Activated CD8-positive, alpha-beta T cell treated with anti-CD3 and anti-CD28 coated beads for 36 hours (primary cell): ENCODE results near the gene SLC7A6. TPM values are rescaled to one million over a fixed set of nuclear protein-coding genes. Genes with fewer than 3 reads are reported as not detected.

Source experiments
- ATAC-seq: fragments of 200-7000 bp; cut with Tn5 transposase; one replicate; pipeline ENCODE4 v1.10.0; 2021; ENCODE audit warnings: mild to moderate bottlenecking, moderate library complexity
- CTCF ChIA-PET: fragments of 350-600 bp; sonication (Branson Sonifier 250); formaldehyde crosslinking; loops from one replicate; lab custom pipeline; 2021; ENCODE audit warnings: antibody characterized with exemption; lab: Charles Lee
- POLR2A ChIA-PET: fragments of 350-600 bp; sonication (Branson Sonifier 250); formaldehyde crosslinking; loops from one replicate; lab custom pipeline; 2021; ENCODE audit warnings: antibody characterized with exemption; lab: Charles Lee
- DNase-seq: peaks from one replicate; pipeline ENCODE4 v3.0.0-alpha.2; 2020
- H3K27ac Mint-ChIP-seq: one replicate; pipeline ENCODE4 v1.8.0; 2021; ENCODE audit warnings: mild to moderate bottlenecking, mixed read lengths
- H3K27me3 Mint-ChIP-seq: one replicate; pipeline ENCODE4 v1.8.0; 2021; ENCODE audit warnings: mixed read lengths
- H3K36me3 Mint-ChIP-seq: one replicate; pipeline ENCODE4 v1.8.0; 2021; ENCODE audit warnings: low read depth, mixed read lengths
- H3K4me1 Mint-ChIP-seq: one replicate; pipeline ENCODE4 v1.8.0; 2021; ENCODE audit warnings: low read depth, mixed read lengths
- H3K4me3 Mint-ChIP-seq: one replicate; pipeline ENCODE4 v1.8.0; 2021; ENCODE audit warnings: mild to moderate bottlenecking, moderate library complexity, mixed read lengths
- H3K9me3 Mint-ChIP-seq: one replicate; pipeline ENCODE4 v1.8.0; 2021; ENCODE audit warnings: mixed read lengths
- CTCF ChIP-seq: fragments of 200-600 bp; IDR thresholded peaks from one replicate; pipeline ENCODE4 v1.8.0; 2022; ENCODE audit warnings: antibody characterized with exemption, mild to moderate bottlenecking
- intact Hi-C: fragments of 100-400 bp; cut with micrococcal nuclease; formaldehyde crosslinking; loops from one replicate; pipeline ENCODE4 v1.10.0; 2022
- total RNA-seq, 2 experiments: library from RNA; stranded (reverse); gene quantifications; one replicate each; pipeline ENCODE4 v1.2.3, GENCODE V29; 2021

SLC7A6 gene
- total RNA-seq, 2 experiments from 2014 or later, result 73.8 to 76.9 TPM

- H3K27ac Mint-ChIP-seq, result peak overlapping the region; percentile 71
- intact Hi-C loops, result no loop called here
- no peak for TF ChIP-seq CTCF
- ChIA-PET CTCF (interaction anchor here (1.3 to 18.9 kb wide), 3 partner anchors 12 to 33 kb away, joined by 3 to 260 read pairs (median 5); partner anchors contain the start of gene SLC7A6), POLR2A (interaction anchor here (0.6 to 2.1 kb wide), 4 partner anchors 9 to 44 kb away, joined by 3 to 8 read pairs (median 5); partner anchors contain the start of genes PRMT7 and SLC7A6OS)
- no peak overlapping the region for H3K4me3 Mint-ChIP-seq
- peaks cover 51% of the 10 kb centered on the region for H3K36me3 Mint-ChIP-seq
- no peak for ATAC-seq
- DNase-seq, result no peak
- H3K4me1 Mint-ChIP-seq, result peaks cover 25% of the 10 kb centered on the region
- H3K27me3 Mint-ChIP-seq, result no peaks in the 10 kb centered on the region
- no peaks in the 10 kb centered on the region for H3K9me3 Mint-ChIP-seq
Observed at GRCh38 chr16:68296291-68296690, 32.0 kb downstream of the SLC7A6 start.

DNA sequence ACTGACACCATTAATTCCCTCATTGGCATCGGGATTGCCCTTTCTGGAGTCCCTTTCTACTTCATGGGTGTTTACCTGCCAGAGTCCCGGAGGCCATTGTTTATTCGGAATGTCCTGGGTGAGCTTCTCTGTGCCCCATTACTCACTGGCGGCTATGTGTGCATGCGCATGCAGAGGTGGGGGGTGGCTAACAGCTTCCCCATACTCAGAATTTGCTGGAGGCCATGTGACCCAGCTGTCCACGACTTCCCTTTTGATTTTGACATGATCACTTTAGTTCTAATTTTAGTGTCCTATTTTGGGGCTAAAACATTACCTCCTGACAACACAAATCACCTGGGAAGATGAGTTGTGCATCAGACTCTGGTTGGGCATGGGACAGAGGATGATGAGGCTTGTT, 32.4 kb downstream of the SLC7A6 start:
- DNase-seq (no peak), ATAC-seq (no peak)
- Mint-ChIP-seq H3K4me1 (peaks cover 21% of the 10 kb centered on the region), H3K27me3 (no peaks in the 10 kb centered on the region), H3K27ac (peak overlapping the region; percentile 71), H3K4me3 (no peak overlapping the region), H3K36me3 (peaks cover 50% of the 10 kb centered on the region), H3K9me3 (no peaks in the 10 kb centered on the region)
- ChIA-PET POLR2A (interaction anchor here (0.9 to 2.1 kb wide), 5 partner anchors 9 to 32 kb away, joined by 3 to 8 read pairs (median 3); partner anchors contain the start of genes PRMT7 and SLC7A6OS), CTCF (interaction anchor here (1.3 to 18.9 kb wide), 3 partner anchors 11 to 34 kb away, joined by 3 to 260 read pairs (median 5); partner anchors contain the start of gene SLC7A6)
- no peak for TF ChIP-seq CTCF
- intact Hi-C loops, result no loop called here

- H3K27ac Mint-ChIP-seq, result peak overlapping the region; percentile 71
- peaks cover 13% of the 10 kb centered on the region for H3K4me1 Mint-ChIP-seq
- ATAC-seq, result no peak
- H3K36me3 Mint-ChIP-seq, result peaks cover 47% of the 10 kb centered on the region
- H3K4me3 Mint-ChIP-seq, result no peak overlapping the region
- ChIA-PET CTCF (interaction anchor here (1.4 to 2.2 kb wide), 2 partner anchors 31 to 36 kb away, joined by 4 to 8 read pairs; no protein-coding TSS in a partner anchor), POLR2A (interaction anchor here (1.2 to 3.5 kb wide), 4 partner anchors 8 to 34 kb away, joined by 3 to 30 read pairs (median 12); partner anchors contain the start of genes PRMT7 and SLC7A6OS)
- no peaks in the 10 kb centered on the region for H3K27me3 Mint-ChIP-seq
- TF ChIP-seq CTCF, result no peak
- no peaks in the 10 kb centered on the region for H3K9me3 Mint-ChIP-seq
- no peak for DNase-seq
- intact Hi-C loops, result no loop called here
Observed at GRCh38 chr16:68297908-68298307, 33.6 kb downstream of the SLC7A6 start.

DNA sequence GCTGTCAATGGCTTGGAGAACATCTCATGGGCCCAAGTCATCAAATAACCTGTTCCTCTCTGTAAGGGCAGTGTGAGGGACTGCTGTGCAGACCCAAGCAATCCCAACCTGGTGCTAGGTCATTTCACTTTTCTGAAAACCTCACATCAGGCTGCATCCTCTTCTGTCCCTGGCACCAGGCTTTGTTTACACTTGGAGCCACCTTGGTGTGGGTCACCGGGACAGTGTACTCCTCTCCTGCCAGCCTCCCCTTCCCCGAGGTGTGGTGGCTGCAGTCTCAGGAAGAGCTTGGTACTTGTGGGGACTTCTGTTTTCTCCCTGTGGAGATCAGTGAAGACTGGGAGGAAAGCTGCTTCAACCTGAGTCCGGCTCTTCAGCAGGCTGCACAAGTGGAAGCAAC, 34.0 kb downstream of the SLC7A6 start:
- TF ChIP-seq CTCF, result no peak
- intact Hi-C loops, result no loop called here
- Mint-ChIP-seq H3K4me3 (no peak overlapping the region), H3K27ac (peak overlapping the region; percentile 71), H3K36me3 (peaks cover 47% of the 10 kb centered on the region), H3K9me3 (no peaks in the 10 kb centered on the region), H3K4me1 (peaks cover 10% of the 10 kb centered on the region), H3K27me3 (no peaks in the 10 kb centered on the region)
- ATAC-seq, result no peak
- no peak for DNase-seq
- ChIA-PET POLR2A (interaction anchor here (1.1 to 3.5 kb wide), 5 partner anchors 8 to 34 kb away, joined by 3 to 30 read pairs (median 4); partner anchors contain the start of genes PRMT7 and SLC7A6OS), CTCF (interaction anchor here (1.4 to 2.2 kb wide), 2 partner anchors 31 to 37 kb away, joined by 4 to 8 read pairs; no protein-coding TSS in a partner anchor)
